ENCODE data around the gene FAAH. TPM values are rescaled to one million over a fixed set of nuclear protein-coding genes. Genes with fewer than 3 reads are reported as not detected.

Gene FAAH
- total RNA-seq, 1 experiment from 2014 or later = 2.0 TPM

DNA sequence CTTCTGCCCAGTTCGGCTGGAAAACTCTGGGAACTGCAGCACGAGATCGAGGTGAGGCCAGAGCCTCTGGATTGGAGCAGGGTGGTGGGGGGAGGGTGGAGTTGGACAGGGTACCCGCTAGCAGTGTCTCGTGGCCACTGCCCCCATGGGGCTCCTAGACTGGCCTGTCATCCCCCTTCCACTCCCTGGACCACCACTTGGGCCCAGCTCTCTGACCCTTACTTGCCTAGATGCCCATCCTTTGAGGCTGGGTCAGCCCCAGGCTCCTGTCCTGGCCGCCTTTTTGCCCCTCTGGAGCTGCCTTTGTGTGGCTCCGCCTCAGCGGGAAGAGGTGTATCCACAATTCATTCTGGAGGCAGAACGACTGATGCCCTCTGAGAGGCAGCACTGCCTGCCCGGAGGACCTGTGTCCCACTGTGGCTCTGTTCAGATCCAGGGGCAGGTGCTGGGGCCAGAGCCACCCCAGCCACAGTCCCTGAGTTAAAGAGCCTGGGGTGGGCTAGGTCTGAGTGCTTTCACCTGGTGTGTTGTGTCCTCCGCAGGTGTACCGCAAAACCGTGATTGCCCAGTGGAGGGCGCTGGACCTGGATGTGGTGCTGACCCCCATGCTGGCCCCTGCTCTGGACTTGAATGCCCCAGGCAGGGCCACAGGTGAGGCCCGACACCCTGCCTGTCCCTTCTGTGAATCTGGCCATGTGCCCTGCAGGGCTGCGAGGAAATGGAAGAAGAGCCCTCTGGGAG is 17.7 kb downstream of the FAAH start:
- H3K9ac ChIP-seq (ENCODE audit: low read length) = no peak overlapping the region
- H4K20me1 ChIP-seq (ENCODE audit: low read length) = no peaks in the 10 kb centered on the region
- H3K79me2 ChIP-seq (ENCODE audit: low read length) = no peaks in the 10 kb centered on the region
- H3K9me3 ChIP-seq (ENCODE audit: low read length) = no peaks in the 10 kb centered on the region
- H3K4me2 ChIP-seq (ENCODE audit: low read length) = no peak overlapping the region
- no peak overlapping the region for H3K27ac ChIP-seq (ENCODE audit: low read length)
- no peaks in the 10 kb centered on the region for H3K27me3 ChIP-seq (ENCODE audit: low read length)
- TF ChIP-seq, protein P1, sequence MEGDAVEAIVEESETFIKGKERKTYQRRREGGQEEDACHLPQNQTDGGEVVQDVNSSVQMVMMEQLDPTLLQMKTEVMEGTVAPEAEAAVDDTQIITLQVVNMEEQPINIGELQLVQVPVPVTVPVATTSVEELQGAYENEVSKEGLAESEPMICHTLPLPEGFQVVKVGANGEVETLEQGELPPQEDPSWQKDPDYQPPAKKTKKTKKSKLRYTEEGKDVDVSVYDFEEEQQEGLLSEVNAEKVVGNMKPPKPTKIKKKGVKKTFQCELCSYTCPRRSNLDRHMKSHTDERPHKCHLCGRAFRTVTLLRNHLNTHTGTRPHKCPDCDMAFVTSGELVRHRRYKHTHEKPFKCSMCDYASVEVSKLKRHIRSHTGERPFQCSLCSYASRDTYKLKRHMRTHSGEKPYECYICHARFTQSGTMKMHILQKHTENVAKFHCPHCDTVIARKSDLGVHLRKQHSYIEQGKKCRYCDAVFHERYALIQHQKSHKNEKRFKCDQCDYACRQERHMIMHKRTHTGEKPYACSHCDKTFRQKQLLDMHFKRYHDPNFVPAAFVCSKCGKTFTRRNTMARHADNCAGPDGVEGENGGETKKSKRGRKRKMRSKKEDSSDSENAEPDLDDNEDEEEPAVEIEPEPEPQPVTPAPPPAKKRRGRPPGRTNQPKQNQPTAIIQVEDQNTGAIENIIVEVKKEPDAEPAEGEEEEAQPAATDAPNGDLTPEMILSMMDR (conservative IDR thresholded peaks at IDR 0.05; ENCODE audit: low read depth, low read length) = peak; percentile 71
- no peak for TF ChIP-seq EZH2phosphoT487 (IDR thresholded peaks at IDR 0.05; ENCODE audit: borderline replicate concordance, low read length)
- TF ChIP-seq EZH2 (IDR thresholded peaks at IDR 0.05; ENCODE audit: low read length, unreplicated experiment) = no peak
- BruUV-seq (replicated peaks) = no TSS peak
- no peaks in the 10 kb centered on the region for H3F3A ChIP-seq (ENCODE audit: low read length, unreplicated experiment)
- ChIA-PET CTCF (interaction anchor here (0.6 kb wide), 1 partner anchor 79 kb away, joined by 3 read pairs; no protein-coding TSS in a partner anchor), POLR2A (ENCODE audit: unreplicated experiment) (no interaction called here)
- no peaks in the 10 kb centered on the region for H3K4me1 ChIP-seq (ENCODE audit: insufficient read depth, low read length)
- no peaks in the 10 kb centered on the region for H3K9me2 ChIP-seq (replicated peaks; ENCODE audit: low read length)
- intact Hi-C loops (cut with micrococcal nuclease) = no loop called here
- H2AFZ ChIP-seq (ENCODE audit: low read length) = no peak overlapping the region
- no peak overlapping the region for H3K4me3 ChIP-seq (ENCODE audit: low read length)
- ATAC-seq (no peak), DNase-seq (no peak)
- no peaks in the 10 kb centered on the region for H3K36me3 ChIP-seq (ENCODE audit: low read depth, low read length)

- no peak overlapping the region for H3K4me3 ChIP-seq (ENCODE audit: low read length)
- H3K27me3 ChIP-seq (ENCODE audit: low read length) = no peaks in the 10 kb centered on the region
- H3K27ac ChIP-seq (ENCODE audit: low read length) = no peak overlapping the region
- no peak for DNase-seq
- no peak overlapping the region for H3K9ac ChIP-seq (ENCODE audit: low read length)
- TF ChIP-seq EZH2 (IDR thresholded peaks at IDR 0.05; ENCODE audit: low read length, unreplicated experiment) (no peak), EZH2phosphoT487 (IDR thresholded peaks at IDR 0.05; ENCODE audit: borderline replicate concordance, low read length) (no peak)
- TF ChIP-seq, protein P1 (conservative IDR thresholded peaks at IDR 0.05; ENCODE audit: low read depth, low read length) = no peak
- no peaks in the 10 kb centered on the region for H3K9me2 ChIP-seq (replicated peaks; ENCODE audit: low read length)
- H3K4me1 ChIP-seq (ENCODE audit: insufficient read depth, low read length) = no peaks in the 10 kb centered on the region
- no peaks in the 10 kb centered on the region for H3K79me2 ChIP-seq (ENCODE audit: low read length)
- H3K36me3 ChIP-seq (ENCODE audit: low read depth, low read length) = no peaks in the 10 kb centered on the region
- ChIA-PET CTCF (interaction anchor here (0.5 kb wide), 1 partner anchor 13 kb away, joined by 3 read pairs; no protein-coding TSS in a partner anchor), POLR2A (ENCODE audit: unreplicated experiment) (no interaction called here)
- H2AFZ ChIP-seq (ENCODE audit: low read length) = no peak overlapping the region
- intact Hi-C loops (cut with micrococcal nuclease) = no loop called here
- no TSS peak for BruUV-seq (replicated peaks)
- H4K20me1 ChIP-seq (ENCODE audit: low read length) = no peaks in the 10 kb centered on the region
- H3F3A ChIP-seq (ENCODE audit: low read length, unreplicated experiment) = no peaks in the 10 kb centered on the region
- H3K4me2 ChIP-seq (ENCODE audit: low read length) = no peak overlapping the region
- no peak for ATAC-seq
- no peaks in the 10 kb centered on the region for H3K9me3 ChIP-seq (ENCODE audit: low read length)
These were observed 18.9 kb downstream of the FAAH start for GRCh38 chr1:46412893-46413595.

GRCh38 chr1:46413596-46413985 is 19.5 kb downstream of the FAAH start:
- Histone ChIP-seq H3K9me3 (ENCODE audit: low read length) (no peaks in the 10 kb centered on the region), H3K9ac (ENCODE audit: low read length) (no peak overlapping the region), H2AFZ (ENCODE audit: low read length) (no peak overlapping the region), H3K27ac (ENCODE audit: low read length) (no peak overlapping the region), H3K27me3 (ENCODE audit: low read length) (no peaks in the 10 kb centered on the region), H4K20me1 (ENCODE audit: low read length) (no peaks in the 10 kb centered on the region), H3F3A (ENCODE audit: low read length, unreplicated experiment) (no peaks in the 10 kb centered on the region), H3K4me3 (ENCODE audit: low read length) (no peak overlapping the region), H3K9me2 (replicated peaks; ENCODE audit: low read length) (no peaks in the 10 kb centered on the region), H3K4me1 (ENCODE audit: insufficient read depth, low read length) (no peaks in the 10 kb centered on the region), H3K36me3 (ENCODE audit: low read depth, low read length) (no peaks in the 10 kb centered on the region), H3K79me2 (ENCODE audit: low read length) (no peaks in the 10 kb centered on the region), H3K4me2 (ENCODE audit: low read length) (no peak overlapping the region)
- DNase-seq = no peak
- ChIA-PET POLR2A (ENCODE audit: unreplicated experiment) (no interaction called here), CTCF (interaction anchor here (0.5 kb wide), 1 partner anchor 12 kb away, joined by 3 read pairs; no protein-coding TSS in a partner anchor)
- BruUV-seq (replicated peaks) = no TSS peak
- ATAC-seq = peak; percentile 50
- TF ChIP-seq EZH2phosphoT487 (IDR thresholded peaks at IDR 0.05; ENCODE audit: borderline replicate concordance, low read length) = no peak
- TF ChIP-seq, protein P1 (conservative IDR thresholded peaks at IDR 0.05; ENCODE audit: low read depth, low read length) = peak; percentile 45
- intact Hi-C loops (cut with micrococcal nuclease) = no loop called here
